KMS-11 (cell line): ENCODE measurements around the gene DDX49.

Experiments
- H2AFZ ChIP-seq: fragments of 200-600 bp; sonication (generic); 2 replicates; pipeline ENCODE4 v1.6.1; 2016; ENCODE audit warnings: antibody characterized with exemption, mixed run types, low read depth
- H3K27ac ChIP-seq: fragments of 200-600 bp; sonication (generic); 2 replicates; pipeline ENCODE4 v1.6.1; 2016; ENCODE audit warnings: mild to moderate bottlenecking, mixed run types
- H3K27me3 ChIP-seq: fragments of 200-600 bp; sonication (generic); 2 replicates; pipeline ENCODE4 v1.6.1; 2017; ENCODE audit warnings: mild to moderate bottlenecking, low read depth, mixed run types, moderate library complexity; ENCODE audit not compliant: insufficient read depth
- H3K36me3 ChIP-seq: fragments of 200-600 bp; sonication (generic); 2 replicates; pipeline ENCODE4 v1.6.1; 2017; ENCODE audit warnings: mild to moderate bottlenecking, mixed run types; ENCODE audit not compliant: insufficient read depth
- H3K4me1 ChIP-seq: fragments of 200-600 bp; sonication (generic); 2 replicates; pipeline ENCODE4 v1.6.1; 2016; ENCODE audit warnings: mild to moderate bottlenecking, low read depth, mixed run types; ENCODE audit not compliant: poor library complexity, severe bottlenecking
- H3K4me2 ChIP-seq: fragments of 200-600 bp; sonication (generic); 2 replicates; pipeline ENCODE4 v1.7.0; 2016; ENCODE audit warnings: mild to moderate bottlenecking, mixed run types
- H3K4me3 ChIP-seq: fragments of 200-600 bp; sonication (generic); IDR thresholded peaks from 2 replicates; pipeline ENCODE4 v1.6.1; 2017; ENCODE audit warnings: low read depth, low read length, mixed read lengths; ENCODE audit not compliant: insufficient read depth
- H3K79me2 ChIP-seq: fragments of 200-600 bp; sonication (generic); 2 replicates; pipeline ENCODE4 v1.6.1; 2016; ENCODE audit warnings: low read depth, mixed run types; ENCODE audit not compliant: insufficient read depth
- H3K9ac ChIP-seq: fragments of 200-600 bp; sonication (generic); 2 replicates; pipeline ENCODE4 v1.6.1; 2016; ENCODE audit warnings: mild to moderate bottlenecking, mixed run types
- H4K20me1 ChIP-seq: fragments of 200-600 bp; sonication (generic); 2 replicates; pipeline ENCODE4 v1.6.1; 2016; ENCODE audit warnings: mild to moderate bottlenecking, mixed run types; ENCODE audit not compliant: insufficient read depth
- CTCF ChIP-seq: fragments of 200-600 bp; sonication (generic); conservative IDR thresholded peaks from 2 replicates; pipeline ENCODE4 v1.6.1; 2017; ENCODE audit warnings: low read depth, mild to moderate bottlenecking, antibody characterized with exemption, low read length, moderate library complexity, mixed read lengths

Gene DDX49

GRCh38 chr19:18940769-18941627, 21.5 kb downstream of the DDX49 start, which contains the start of gene HOMER3:
Gene HOMER3, minus strand, starts transcription at chr19:18941217. Its CDS starts 2,235 bp downstream, at chr19:18938982.
- no peak within 1 kb of the TSS; the same call in 1 of the 2 replicates for H3K9ac ChIP-seq

GRCh38 chr19:18941628-18942354, 22.3 kb downstream of the DDX49 start:
- Histone ChIP-seq H3K79me2 (no peaks in the 10 kb centered on the region), H3K27me3 (no peaks in the 10 kb centered on the region), H3K36me3 (no peaks in the 10 kb centered on the region), H3K4me3 (no peak overlapping the region), H3K4me2 (no peak overlapping the region), H3K4me1 (peaks cover 18% of the 10 kb centered on the region), H2AFZ (no peak overlapping the region), H3K9ac (no peak overlapping the region), H3K27ac (no peak overlapping the region), H4K20me1 (no peaks in the 10 kb centered on the region)
- no peak for TF ChIP-seq CTCF

More at GRCh38 chr19:18940769-18941627, 21.5 kb downstream of the DDX49 start, which contains the start of gene HOMER3:
- Histone ChIP-seq H3K4me1 (peaks cover 10% of the 10 kb centered on the region), H2AFZ (peak within 1 kb of the TSS; percentile 75; the same call in 1 of the 2 replicates), H3K27ac (no peak within 1 kb of the TSS), H4K20me1 (no peaks in the 10 kb centered on the region), H3K4me3 (no peak within 1 kb of the TSS), H3K4me2 (peak within 1 kb of the TSS; percentile 82), H3K36me3 (no peaks in the 10 kb centered on the region), H3K79me2 (no peaks in the 10 kb centered on the region), H3K27me3 (no peaks in the 10 kb centered on the region)
- TF ChIP-seq CTCF, result no peak

GRCh38 chr19:18942692-18943091, 23.2 kb downstream of the DDX49 start:
- Histone ChIP-seq H3K9ac (no peak overlapping the region), H3K27me3 (no peaks in the 10 kb centered on the region), H3K4me2 (no peak overlapping the region), H4K20me1 (no peaks in the 10 kb centered on the region), H3K4me3 (no peak overlapping the region), H3K27ac (no peak overlapping the region), H3K36me3 (no peaks in the 10 kb centered on the region), H3K4me1 (peaks cover 26% of the 10 kb centered on the region), H2AFZ (no peak overlapping the region), H3K79me2 (no peaks in the 10 kb centered on the region)
- TF ChIP-seq CTCF, result no peak

- Histone ChIP-seq H3K4me2 (no peak overlapping the region), H3K79me2 (no peaks in the 10 kb centered on the region), H3K27me3 (no peaks in the 10 kb centered on the region), H3K9ac (no peak overlapping the region), H2AFZ (no peak overlapping the region), H3K4me3 (no peak overlapping the region), H3K36me3 (no peaks in the 10 kb centered on the region), H4K20me1 (no peaks in the 10 kb centered on the region), H3K27ac (no peak overlapping the region), H3K4me1 (peaks cover 32% of the 10 kb centered on the region)
- no peak for TF ChIP-seq CTCF
These were observed 23.9 kb downstream of the DDX49 start for GRCh38 chr19:18943465-18943864.
